ENCODE data around the gene STIM2. TPM values are rescaled to one million over a fixed set of nuclear protein-coding genes. Genes with fewer than 3 reads are reported as not detected.

STIM2 gene
- total RNA-seq, 1 experiment from 2014 or later = 23.9 TPM

DNA sequence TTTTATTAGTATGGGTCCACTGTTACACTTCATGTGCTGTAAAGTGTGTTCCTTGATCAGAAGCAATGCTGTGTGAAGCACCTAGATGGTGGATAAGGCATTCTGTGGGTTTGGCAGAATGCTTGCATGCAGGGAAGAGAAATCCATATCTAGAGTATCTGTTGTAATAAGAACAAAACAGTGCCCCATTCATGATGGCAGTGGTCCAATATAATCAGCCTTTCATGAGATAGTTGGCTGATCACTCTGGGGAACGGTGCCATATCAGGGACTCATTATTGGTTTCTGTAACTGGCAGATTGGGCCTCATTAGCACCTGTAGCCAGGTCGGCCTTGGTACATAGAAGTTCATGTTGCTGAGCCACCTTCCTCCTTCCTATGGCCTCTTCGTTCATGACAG is 28.7 kb downstream of the STIM2 start:
- H3K27me3 ChIP-seq (ENCODE audit: control insufficient read depth, insufficient read depth, low read length) = no peaks in the 10 kb centered on the region
- CTCF ChIA-PET = no interaction called here
- TF ChIP-seq SIN3A (IDR thresholded peaks at IDR 0.05; ENCODE audit: borderline replicate concordance, insufficient read depth, low read depth, low read length) = no peak
- TF ChIP-seq TCF7L2 (IDR thresholded peaks at IDR 0.05; ENCODE audit: low read depth, low read length) = no peak
- TF ChIP-seq, protein P1, sequence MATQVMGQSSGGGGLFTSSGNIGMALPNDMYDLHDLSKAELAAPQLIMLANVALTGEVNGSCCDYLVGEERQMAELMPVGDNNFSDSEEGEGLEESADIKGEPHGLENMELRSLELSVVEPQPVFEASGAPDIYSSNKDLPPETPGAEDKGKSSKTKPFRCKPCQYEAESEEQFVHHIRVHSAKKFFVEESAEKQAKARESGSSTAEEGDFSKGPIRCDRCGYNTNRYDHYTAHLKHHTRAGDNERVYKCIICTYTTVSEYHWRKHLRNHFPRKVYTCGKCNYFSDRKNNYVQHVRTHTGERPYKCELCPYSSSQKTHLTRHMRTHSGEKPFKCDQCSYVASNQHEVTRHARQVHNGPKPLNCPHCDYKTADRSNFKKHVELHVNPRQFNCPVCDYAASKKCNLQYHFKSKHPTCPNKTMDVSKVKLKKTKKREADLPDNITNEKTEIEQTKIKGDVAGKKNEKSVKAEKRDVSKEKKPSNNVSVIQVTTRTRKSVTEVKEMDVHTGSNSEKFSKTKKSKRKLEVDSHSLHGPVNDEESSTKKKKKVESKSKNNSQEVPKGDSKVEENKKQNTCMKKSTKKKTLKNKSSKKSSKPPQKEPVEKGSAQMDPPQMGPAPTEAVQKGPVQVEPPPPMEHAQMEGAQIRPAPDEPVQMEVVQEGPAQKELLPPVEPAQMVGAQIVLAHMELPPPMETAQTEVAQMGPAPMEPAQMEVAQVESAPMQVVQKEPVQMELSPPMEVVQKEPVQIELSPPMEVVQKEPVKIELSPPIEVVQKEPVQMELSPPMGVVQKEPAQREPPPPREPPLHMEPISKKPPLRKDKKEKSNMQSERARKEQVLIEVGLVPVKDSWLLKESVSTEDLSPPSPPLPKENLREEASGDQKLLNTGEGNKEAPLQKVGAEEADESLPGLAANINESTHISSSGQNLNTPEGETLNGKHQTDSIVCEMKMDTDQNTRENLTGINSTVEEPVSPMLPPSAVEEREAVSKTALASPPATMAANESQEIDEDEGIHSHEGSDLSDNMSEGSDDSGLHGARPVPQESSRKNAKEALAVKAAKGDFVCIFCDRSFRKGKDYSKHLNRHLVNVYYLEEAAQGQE (IDR thresholded peaks at IDR 0.05; ENCODE audit: insufficient read depth in 1 of 2, low read depth in 2 of 2, low read length in 1 of 2) = no peak
- TF ChIP-seq, protein P2, sequence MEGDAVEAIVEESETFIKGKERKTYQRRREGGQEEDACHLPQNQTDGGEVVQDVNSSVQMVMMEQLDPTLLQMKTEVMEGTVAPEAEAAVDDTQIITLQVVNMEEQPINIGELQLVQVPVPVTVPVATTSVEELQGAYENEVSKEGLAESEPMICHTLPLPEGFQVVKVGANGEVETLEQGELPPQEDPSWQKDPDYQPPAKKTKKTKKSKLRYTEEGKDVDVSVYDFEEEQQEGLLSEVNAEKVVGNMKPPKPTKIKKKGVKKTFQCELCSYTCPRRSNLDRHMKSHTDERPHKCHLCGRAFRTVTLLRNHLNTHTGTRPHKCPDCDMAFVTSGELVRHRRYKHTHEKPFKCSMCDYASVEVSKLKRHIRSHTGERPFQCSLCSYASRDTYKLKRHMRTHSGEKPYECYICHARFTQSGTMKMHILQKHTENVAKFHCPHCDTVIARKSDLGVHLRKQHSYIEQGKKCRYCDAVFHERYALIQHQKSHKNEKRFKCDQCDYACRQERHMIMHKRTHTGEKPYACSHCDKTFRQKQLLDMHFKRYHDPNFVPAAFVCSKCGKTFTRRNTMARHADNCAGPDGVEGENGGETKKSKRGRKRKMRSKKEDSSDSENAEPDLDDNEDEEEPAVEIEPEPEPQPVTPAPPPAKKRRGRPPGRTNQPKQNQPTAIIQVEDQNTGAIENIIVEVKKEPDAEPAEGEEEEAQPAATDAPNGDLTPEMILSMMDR (IDR thresholded peaks at IDR 0.05) = no peak
- no peak for TF ChIP-seq POLR2AphosphoS5 (IDR thresholded peaks at IDR 0.05; ENCODE audit: low read depth, low read length)
- H3K36me3 ChIP-seq (ENCODE audit: control insufficient read depth, insufficient read depth, low read length) = no peaks in the 10 kb centered on the region
- no peak overlapping the region for H3K4me3 ChIP-seq (ENCODE audit: low read depth in 2 of 2, low read length in 2 of 2)
- no peaks in the 10 kb centered on the region for H3K9me3 ChIP-seq (ENCODE audit: control insufficient read depth, insufficient read depth, low read depth, low read length)
- POLR2A ChIA-PET = no interaction called here
- BruUV-seq (replicated peaks) = no TSS peak
- intact Hi-C loops (cut with micrococcal nuclease; ENCODE audit: unreplicated experiment) = no loop called here
- no peak overlapping the region for H3K27ac ChIP-seq (ENCODE audit: low read length)
- H3K4me1 ChIP-seq (ENCODE audit: control insufficient read depth, insufficient read depth, low read length) = no peaks in the 10 kb centered on the region
- ATAC-seq = no peak
- in situ Hi-C loops (cut with HindIII; ENCODE audit: low pct_unique_long_range_greater_than_20kb, low sequenced_read_pairs) = no loop called here
- no peak for DNase-seq (ENCODE audit: low read depth, low spot score)

DNA sequence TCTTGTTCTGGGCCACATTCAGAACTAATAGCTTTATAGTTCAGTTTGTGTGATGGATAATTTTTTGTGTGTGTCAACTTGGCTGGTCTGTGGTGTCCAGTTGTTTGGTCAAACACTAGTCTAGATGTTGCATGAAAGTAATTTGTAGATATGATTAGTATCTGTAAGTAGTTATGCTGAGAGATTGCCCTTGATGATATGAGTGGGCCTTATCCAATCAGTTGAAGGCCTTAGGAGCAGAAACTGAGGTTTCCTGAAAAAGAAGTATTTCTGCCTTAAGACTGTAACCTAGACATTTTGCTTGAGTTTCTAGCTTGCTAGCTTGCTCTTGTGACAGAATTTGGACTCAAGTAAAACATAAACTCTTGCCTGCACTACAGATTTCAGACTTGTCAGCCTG is 30.4 kb downstream of the STIM2 start:
- intact Hi-C loops (cut with micrococcal nuclease; ENCODE audit: unreplicated experiment) = no loop called here

More for the DNA sequence above, 30.4 kb downstream of the STIM2 start:
- BruUV-seq (replicated peaks) = no TSS peak
- POLR2A ChIA-PET = no interaction called here
- TF ChIP-seq, protein P1 (IDR thresholded peaks at IDR 0.05; ENCODE audit: insufficient read depth in 1 of 2, low read depth in 2 of 2, low read length in 1 of 2) = no peak
- TF ChIP-seq SIN3A (IDR thresholded peaks at IDR 0.05; ENCODE audit: borderline replicate concordance, insufficient read depth, low read depth, low read length) (no peak), POLR2AphosphoS5 (IDR thresholded peaks at IDR 0.05; ENCODE audit: low read depth, low read length) (no peak), TCF7L2 (IDR thresholded peaks at IDR 0.05; ENCODE audit: low read depth, low read length) (no peak)
- TF ChIP-seq, protein P2 (IDR thresholded peaks at IDR 0.05) = no peak
- no peak overlapping the region for H3K27ac ChIP-seq (ENCODE audit: low read length)
- H3K27me3 ChIP-seq (ENCODE audit: control insufficient read depth, insufficient read depth, low read length) = no peaks in the 10 kb centered on the region
- no peak overlapping the region for H3K4me3 ChIP-seq (ENCODE audit: low read depth in 2 of 2, low read length in 2 of 2)
- in situ Hi-C loops (cut with HindIII; ENCODE audit: low pct_unique_long_range_greater_than_20kb, low sequenced_read_pairs) = no loop called here
- CTCF ChIA-PET = no interaction called here
- no peaks in the 10 kb centered on the region for H3K9me3 ChIP-seq (ENCODE audit: control insufficient read depth, insufficient read depth, low read depth, low read length)
- no peaks in the 10 kb centered on the region for H3K36me3 ChIP-seq (ENCODE audit: control insufficient read depth, insufficient read depth, low read length)
- ATAC-seq = no peak
- no peak for DNase-seq (ENCODE audit: low read depth, low spot score)
- no peaks in the 10 kb centered on the region for H3K4me1 ChIP-seq (ENCODE audit: control insufficient read depth, insufficient read depth, low read length)

Measured in Panc1 (cell line).